ENCODE results near the gene HNF4A.
A peak's percentile ranks its signal among the peaks of the same experiment; 100 is the strongest.

The HNF4A gene

GRCh38 chr20:44426879-44427790, 71.6 kb downstream of the HNF4A start:
- no peak for DNase-seq

GRCh38 chr20:44427804-44428173, 72.3 kb downstream of the HNF4A start:
- no peak for DNase-seq

GRCh38 chr20:44428174-44429016, 72.9 kb downstream of the HNF4A start:
- no peak for DNase-seq

- DNase-seq: no peak
Observed at GRCh38 chr20:44429017-44429339, 73.5 kb downstream of the HNF4A start.

- no peak for DNase-seq
Observed at GRCh38 chr20:44429419-44430269, 74.1 kb downstream of the HNF4A start.

GRCh38 chr20:44430270-44431065, 75.0 kb downstream of the HNF4A start:
- DNase-seq: no peak

GRCh38 chr20:44431118-44431501, 75.6 kb downstream of the HNF4A start:
- no peak for DNase-seq

GRCh38 chr20:44431502-44432234, 76.2 kb downstream of the HNF4A start:
- no peak for DNase-seq

GRCh38 chr20:44432618-44433577, 77.4 kb downstream of the HNF4A start:
- no peak for DNase-seq

GRCh38 chr20:44433751-44434538, 78.4 kb downstream of the HNF4A start:
- no peak for DNase-seq

- DNase-seq: peak; percentile 61 to 90 (median 70)
Observed at GRCh38 chr20:44435630-44436335, 80.3 kb downstream of the HNF4A start.

- no peak for DNase-seq
Observed at GRCh38 chr20:44436393-44436792, 80.9 kb downstream of the HNF4A start.

GRCh38 chr20:44437497-44437896, 82.0 kb downstream of the HNF4A start:
- DNase-seq: no peak

- DNase-seq: no peak
Observed at GRCh38 chr20:44438782-44439181, 83.3 kb downstream of the HNF4A start.

- DNase-seq: no peak
Observed at GRCh38 chr20:44439318-44439717, 83.8 kb downstream of the HNF4A start.

GRCh38 chr20:44442298-44443070, 87.0 kb downstream of the HNF4A start:
- peak in 3 of 4 experiments; percentile 15 to 27 (median 21) for DNase-seq

All from suppressor macrophage (primary cell).